HS-27A (cell line): ENCODE measurements around the gene C16orf46.
A peak's percentile ranks its signal among the peaks of the same experiment; 100 is the strongest.
"Not testable (repeated sequence)": the region's sequence is repeated elsewhere in the genome, so short reads cannot be mapped to it uniquely, and the experiment has no call there.

Source experiments
- DNase-seq: peaks from one replicate; pipeline ENCODE4 v3.0.0-alpha.2; 2012; ENCODE audit warnings: low read depth, missing footprints

The C16orf46 gene, protein sequence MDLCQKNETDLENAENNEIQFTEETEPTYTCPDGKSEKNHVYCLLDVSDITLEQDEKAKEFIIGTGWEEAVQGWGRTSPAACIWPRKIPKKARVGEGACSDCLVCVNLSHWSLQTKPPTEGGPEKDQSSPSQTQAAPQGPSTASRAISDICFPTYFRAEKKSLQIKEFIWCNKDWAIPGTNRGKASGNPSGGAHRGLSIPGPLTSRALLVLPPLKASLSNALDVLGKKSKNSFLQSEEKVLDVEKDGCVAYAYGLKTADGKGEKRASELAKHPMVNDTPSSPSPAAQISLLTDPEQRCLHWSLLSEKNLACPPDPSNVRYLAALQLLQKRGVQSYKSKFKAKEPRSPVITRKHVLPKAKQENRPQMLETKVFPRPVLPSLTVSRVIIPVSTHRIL

DNA sequence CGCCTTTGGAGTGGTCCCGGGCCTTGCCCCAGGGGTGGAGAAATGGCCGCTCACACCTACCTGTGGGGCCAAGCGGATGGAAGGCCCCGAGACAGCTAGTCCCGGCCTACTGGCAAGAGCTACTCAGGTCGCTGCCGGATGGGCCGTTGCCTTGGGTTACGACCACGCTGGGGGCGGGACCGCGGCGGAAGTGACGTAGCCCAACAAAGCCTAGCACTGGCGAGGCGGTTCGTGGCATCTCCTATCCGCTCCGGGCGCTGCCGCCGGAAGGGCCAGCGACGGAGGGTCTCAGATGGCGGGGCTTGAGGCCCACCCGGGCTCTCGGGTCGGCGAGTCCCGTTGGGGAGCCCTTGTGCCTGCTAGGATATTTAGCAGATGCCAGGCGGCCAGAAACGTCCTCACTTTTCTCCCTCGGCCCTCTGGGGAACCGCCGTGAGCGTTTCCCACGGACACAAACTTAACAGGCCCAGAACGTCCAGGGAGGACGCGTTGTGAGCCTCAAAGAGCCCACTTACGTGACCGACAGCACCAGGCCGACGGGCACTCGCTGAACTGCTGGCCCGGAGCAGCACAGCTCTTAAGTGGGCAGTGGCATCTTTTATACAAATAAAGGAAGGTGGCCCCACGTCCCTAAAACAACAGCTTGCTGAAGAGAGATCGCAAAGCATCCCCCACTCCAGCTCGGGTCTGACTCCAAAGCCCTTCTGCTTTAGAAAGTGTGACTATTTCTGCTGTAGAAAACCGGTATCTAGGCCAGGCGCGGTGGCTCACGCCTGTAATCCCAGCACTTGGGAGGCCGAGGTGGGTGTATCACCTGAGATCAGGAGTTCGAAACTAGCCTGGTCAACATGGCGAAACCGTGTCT lies at the start of gene C16orf46:
Gene C16orf46, minus strand, starts transcription at position 163 of the 865 bp plus-strand sequence. CDS start 13,283 bp downstream, outside the sequence.
- DNase-seq = peak; percentile 91

DNA sequence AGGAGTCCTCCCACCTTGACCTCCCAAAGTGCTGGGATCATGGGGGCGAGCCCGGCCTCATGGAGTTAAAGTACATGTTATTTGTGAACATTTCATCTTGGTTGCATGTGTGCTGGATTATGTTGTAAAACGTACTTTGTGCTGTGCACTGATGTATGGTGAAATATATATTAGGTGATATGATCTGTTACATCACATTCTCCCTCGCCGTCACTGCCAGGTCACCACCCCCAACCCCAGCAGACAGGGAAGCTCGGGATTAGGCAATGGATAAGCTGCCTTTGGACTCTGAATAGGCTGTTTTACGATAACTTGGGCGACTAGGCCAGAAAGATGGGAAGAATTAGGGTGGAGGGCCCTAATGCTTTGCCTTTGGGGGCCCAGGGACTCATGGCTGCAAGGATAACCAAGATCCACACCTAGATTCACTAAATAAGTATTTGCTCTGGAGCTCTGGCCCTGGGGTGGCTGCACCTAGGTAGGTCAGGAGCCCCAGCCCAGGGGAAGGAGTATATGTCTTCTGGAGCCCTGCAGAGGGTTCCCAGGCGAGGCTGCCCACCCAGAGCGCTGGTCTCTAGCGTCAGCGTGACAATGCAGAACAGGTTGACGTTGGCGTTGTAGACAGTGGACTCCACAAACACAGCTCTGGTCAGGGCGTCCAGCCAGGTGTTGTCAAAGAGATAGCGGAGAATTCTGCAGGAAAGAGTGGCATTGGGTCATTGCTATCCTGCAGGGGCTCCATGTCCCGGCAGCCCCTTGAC lies 46.2 kb upstream of the C16orf46 start:
- DNase-seq = no peak

DNA sequence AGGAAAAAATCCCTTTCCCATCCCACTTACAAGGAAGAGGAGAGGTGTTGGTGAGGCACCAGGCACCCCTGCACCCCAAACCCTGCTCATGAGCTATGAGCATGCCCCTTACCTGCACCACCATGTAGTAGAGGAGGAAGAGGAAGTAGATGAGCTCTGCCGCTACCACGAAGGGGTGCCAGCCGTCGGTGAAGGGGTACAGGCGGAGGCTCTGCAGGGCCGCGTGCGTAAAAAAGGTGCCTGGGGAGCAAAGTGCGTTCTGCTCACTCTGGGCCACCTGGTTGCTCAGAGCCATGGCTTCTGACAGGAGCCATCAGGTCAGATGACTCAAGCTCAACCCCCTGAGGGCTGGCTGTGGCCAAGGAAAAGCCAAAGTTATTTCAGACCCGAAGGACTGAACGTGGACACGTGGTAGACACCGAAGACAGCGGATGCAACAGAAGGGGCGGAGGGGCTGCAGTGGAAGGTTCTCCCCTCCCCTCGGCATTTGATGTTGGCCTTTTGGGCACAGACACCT lies 44.5 kb upstream of the C16orf46 start:
- no peak for DNase-seq

DNA sequence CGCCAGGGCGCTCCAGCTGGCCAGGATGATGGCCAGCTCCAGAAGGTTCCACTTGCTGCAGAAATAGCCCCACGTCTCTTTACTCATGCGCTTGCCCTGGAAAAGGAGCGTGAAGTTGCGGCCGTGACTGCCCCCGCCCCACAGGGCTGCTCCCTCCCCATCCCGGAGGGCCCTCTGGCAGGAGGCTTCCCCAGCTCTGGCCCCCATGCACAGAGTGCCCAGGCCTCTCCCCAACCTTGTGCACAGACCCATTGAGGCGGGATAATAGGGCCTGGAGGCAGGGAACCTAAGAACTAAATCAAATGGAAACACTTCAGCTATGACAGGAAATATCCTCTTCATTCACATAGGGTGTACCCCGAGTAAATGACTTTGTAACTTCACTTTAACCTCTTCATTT lies 40.4 kb upstream of the C16orf46 start:
- DNase-seq = no peak

DNA sequence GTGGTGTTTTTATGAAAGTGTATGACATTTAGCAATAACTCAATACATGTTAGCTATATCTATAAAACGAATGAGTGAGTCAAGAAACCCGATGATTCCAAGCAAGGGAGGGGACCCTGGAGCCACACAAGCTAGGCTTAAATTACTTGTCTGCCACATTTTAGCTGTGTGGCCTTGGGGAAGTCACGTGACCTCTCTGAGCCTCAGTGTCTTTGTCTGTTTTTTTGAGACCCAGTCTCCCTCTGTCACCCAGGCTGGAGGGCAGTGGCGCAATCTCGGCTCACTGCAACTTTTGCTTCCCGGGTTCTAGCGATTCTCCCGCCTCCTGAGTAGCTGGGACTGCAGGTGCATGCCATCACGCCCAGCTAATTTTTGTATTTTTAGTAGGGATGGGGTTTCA lies 39.2 kb upstream of the C16orf46 start:
- DNase-seq = no peak

DNA sequence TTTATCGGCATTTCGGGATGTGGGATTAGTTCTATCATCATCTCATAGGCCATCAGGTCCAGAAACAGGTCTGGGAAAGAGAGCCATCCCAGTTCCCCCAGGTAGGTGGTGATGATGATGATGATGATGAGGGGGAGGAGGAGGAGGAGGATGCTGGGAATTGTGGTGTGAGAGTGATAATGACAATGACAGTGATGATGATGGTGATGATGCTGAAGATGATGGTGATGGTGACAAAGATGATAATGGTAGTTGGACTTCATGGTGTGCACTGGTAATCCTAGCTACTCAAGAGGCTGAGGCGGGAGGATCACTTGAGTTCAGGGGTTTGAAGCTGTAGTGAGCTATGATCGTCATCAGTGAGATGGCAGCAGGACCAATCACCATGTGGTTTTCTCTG lies 35.4 kb upstream of the C16orf46 start:
- DNase-seq = no peak

DNA sequence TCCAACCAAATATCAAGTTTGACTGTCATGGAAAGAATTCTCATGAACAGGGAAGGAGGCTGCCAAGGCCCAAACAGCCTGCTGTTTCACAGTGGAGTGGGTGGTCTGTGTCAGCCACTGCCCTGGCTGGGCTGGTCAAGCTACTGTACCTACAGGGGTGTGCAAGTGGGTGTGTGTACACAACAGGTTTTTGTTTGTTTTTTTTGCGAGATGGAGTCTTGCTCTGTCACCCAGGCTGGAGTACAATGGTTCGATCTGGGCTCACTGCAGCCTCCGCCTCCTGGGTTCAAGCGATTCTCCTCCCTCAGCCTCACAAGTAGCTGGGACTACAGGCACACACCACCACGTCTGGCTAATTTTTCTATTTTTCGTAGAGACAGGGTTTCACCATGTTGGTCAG lies 32.2 kb upstream of the C16orf46 start:
- not testable (repeated sequence) for DNase-seq

DNA sequence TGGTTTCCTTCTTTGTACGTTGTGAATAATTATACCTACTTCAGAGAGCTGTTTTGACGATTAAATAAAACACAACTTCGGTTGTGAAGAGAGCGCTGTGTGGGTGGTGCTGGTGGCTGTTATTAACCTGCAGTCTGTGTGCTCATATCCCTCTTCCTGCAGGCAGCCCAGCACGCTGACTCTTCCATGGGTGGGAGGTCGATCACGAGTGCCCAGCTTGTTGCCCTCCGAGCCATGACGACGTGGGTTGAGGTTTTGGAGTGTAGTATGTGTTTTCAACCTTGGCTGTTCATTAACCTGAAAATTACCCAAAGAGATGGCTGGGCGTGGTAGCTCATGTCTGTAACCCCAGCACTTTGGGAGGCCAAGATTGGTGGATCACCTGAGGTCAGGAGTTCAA lies 30.5 kb upstream of the C16orf46 start:
- DNase-seq = no peak

DNA sequence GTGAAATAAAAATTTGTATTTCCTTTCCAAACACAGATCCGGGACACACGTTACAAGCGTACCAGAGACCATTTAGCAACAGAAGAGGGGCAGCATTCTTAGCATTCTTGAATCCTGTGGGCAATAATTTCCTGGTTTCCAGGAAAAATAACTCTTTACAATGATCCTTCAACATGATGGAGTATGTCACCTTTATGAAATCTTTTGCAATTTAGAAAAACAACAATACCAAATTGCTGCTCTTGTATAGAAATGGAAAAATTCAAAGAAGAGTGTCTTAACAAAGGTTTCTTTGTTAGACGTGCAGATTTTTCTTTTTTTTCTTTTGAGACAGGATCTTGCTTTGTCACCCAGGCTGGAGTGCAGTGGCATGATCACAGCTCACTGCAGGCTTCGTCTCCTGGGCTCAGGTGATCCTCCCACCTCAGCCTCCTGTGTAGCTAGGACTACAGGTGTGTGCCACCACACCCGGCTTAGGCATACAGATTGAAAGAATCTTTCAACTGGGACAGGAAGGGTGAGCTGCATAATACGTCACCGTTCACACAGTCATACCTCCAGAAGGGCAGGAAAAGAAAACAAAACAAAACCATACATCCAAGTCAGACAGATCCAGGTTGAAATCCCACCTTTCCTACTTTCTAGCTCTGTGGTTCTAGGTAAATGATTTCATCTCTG lies 29.9 kb upstream of the C16orf46 start:
- no peak for DNase-seq

DNA sequence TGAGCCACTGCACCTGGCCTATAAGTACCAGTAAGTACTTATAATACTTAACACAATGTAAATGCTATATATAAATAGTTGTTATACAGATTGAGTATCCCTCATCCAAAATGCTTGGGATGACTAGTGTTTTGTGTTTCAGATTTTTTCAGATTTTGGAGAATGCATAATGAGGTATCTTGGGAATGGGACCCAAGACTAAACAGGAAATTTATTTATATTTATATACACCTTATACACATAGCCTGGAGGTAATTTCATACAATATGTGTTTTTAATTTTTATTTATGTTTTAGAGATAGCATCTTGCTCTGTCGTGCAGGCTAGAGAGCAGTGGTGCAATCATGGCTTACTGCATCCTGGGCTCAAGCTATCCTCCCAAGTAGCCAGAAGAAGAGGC lies 28.9 kb upstream of the C16orf46 start:
- no peak for DNase-seq

DNA sequence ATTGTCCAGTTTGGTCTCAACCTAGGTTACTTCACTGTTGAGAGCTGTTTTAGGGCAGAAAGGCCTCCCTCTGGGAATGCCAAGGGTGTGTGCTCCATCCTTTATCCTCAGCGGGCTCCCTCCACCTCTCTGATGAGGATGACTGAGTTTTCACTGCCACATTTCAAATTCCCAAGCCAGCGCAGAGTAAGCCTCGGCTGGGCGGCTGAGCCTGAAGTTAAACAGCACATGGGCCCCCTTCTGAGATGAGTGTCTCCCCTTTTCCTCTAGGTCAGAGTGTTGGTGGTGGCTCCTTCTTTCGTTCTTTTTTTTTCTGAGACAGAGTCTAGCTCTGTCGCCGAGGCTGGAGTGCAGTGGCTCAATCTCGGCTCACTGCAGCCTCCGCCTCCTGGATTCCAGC lies 24.7 kb upstream of the C16orf46 start:
- no peak for DNase-seq

DNA sequence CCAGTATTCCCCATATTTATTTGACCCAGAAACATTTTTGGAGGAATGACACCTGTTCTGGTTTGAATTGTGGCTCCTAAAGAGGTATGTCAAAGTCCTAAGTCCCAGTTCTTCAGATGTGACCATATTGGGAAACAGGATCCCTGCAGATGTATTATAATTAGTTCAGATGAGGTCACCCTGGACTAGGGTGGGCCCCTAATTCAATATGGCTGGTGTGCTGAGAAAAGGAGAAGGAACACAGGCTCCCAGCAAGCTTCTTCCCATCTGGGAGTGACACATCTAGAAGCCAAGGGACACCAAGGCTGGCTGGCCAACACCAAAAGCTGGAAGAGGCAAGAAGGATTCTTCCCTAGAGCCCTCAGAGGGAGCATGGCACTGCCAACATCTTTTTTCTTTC lies 22.9 kb upstream of the C16orf46 start:
- DNase-seq = no peak

DNA sequence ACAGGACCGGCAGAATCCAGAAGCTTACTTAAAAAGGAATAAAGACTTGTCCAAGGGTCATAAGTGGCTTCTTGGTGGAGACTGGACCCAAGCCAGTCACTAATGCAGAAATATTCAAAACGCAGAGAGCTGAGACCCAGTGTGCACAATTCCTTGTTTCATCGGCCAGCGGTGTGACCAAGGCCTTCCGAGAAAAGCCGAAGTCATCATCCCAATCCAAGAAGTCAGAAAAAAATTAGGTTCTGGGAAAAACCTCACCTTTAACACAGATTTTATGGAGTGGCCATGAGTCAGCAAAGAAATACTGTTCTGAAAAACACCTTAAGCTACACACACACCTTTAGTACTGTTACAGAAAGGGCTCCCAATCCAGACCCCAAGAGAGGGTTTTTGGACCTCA lies 20.2 kb upstream of the C16orf46 start:
- DNase-seq = no peak

DNA sequence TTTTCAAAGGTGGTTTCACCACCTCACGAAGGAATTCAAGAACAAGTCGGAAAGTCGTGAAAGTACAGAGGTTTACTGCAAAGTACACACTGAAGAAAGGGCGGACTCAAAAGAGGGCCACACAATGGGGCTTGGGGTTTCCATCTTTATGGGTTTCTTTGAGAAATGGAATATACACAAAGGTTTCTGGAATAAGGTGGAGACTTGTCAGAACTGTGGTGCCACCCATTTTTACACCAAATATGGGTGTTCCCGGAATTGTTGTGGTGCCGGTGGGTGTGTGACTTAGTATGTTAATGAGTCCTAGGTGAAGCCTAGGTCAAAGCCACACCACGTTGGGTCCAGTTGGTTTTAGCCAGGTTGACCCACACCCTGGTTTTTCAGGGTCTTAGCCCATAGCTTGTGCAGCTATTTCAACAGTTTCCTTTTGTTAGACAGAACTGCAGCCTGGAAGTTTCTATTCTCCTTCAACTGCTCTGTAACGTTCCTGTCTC lies 19.7 kb upstream of the C16orf46 start:
- DNase-seq = no peak

DNA sequence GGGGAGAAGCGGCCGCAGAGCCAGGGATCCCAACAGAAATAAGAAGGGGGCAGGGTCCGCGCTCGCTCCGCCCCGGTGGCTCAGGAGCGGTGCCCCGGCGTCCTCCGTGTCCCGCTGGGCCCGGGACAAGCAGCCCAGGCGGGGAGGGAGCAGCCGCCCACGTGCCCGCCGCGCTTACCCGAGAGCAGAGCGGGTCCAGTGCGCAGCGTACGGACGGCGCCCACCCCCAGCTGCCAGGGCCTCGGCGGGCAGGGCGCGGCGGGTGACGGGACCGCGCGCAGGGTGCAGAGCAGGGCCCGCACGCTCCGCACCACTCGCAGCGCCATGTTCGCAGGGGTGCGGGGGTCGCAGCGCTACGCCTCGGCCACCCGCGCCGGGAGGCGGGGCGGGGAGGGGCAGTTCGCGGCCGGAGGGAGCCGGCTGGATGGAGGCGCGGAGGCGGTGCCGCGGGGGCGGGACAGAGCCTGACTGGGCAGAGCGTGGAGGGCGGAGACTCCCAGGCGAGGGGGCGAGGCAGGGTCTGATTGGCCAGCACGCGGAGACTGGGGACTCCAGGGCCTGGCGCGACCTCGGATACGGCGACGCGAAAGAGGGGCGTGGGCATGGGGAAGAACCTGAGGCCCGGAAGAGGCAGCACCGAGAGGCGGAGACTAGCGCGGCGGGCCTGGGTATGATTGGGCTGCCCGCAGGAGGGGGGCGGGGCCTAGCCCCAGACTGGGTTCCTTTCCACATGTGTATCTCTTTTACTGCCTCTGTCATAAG lies 19.1 kb upstream of the C16orf46 start, which contains the start of gene GCSH:
Gene GCSH, minus strand, starts transcription at position 443 of the 762 bp plus-strand sequence. Its CDS starts 117 bp downstream, at position 326.
- peak; percentile 95 for DNase-seq

DNA sequence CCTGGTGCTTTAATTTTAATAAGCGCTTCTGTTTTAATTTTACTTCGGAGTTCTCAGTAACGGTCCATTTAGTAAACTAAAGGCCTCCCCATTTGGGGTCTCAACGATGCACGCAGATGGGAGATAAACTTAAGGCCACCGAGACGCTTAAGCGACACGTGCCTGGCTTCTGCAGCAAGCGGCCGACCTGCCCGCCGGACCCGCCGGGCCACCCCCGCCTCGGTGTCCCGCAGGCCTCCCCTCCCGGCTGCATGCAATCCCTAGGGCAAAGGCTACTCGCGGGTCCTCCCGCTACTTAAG lies 18.6 kb upstream of the C16orf46 start:
- no peak for DNase-seq

DNA sequence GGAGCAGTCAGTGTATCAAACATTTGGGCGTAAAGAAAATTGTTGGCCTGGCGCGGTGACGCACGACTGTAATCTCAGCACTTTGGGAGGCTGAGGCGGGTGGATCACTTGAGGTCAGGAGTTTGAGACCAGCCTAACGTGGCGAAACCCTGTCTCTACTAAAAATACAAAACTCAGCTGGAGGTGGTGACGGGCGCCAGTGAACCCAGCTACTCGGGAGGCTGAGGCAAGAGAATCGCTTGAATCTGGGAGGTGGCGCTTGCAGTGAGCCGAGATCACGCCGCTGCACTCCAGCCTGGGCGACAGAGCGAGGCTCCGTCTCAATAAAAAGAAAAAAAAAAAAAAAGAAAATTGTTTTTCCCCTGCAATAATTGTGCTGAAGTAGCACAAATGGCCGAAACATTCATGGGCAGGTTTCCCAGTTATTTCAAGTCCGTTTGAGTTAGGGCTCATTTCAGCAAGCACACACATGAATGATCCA lies 17.8 kb upstream of the C16orf46 start:
- DNase-seq = no peak

DNA sequence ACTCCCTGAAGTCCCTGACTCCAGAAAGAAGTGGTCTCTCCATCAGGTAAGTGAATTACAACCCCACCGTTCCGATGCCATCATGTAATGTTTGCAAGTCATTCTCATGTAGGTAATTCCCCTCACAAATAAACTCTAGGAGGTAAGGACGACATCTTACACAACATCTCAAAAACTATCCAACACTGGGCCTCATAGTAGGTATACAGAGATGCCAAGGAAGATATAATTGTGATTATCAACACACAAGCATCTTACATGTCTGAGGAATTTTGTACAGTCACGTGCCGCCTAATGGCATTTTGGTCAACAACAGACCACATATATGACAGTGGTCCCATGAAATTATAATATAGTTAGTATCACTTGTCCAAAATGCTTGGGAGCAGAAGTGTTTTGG lies 11.8 kb upstream of the C16orf46 start:
- no peak for DNase-seq

DNA sequence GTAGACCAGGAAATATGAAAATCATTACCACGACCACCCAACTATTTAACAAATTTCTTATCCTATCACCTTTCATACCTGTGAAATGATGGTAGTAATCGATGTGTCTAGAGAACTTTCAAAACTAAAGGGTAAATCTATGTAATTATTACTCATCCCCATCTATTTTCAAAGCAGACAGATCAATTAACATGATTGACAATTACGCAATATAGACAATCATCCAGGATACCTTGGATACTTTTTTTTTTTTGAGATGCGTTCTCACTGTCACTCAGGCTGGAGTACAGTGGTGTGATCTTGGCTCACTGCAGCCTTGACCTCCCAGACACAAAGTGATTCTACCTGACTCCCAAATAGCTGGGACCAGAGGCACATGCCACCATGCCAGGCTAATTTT lies 4.0 kb upstream of the C16orf46 start:
- DNase-seq = no peak

DNA sequence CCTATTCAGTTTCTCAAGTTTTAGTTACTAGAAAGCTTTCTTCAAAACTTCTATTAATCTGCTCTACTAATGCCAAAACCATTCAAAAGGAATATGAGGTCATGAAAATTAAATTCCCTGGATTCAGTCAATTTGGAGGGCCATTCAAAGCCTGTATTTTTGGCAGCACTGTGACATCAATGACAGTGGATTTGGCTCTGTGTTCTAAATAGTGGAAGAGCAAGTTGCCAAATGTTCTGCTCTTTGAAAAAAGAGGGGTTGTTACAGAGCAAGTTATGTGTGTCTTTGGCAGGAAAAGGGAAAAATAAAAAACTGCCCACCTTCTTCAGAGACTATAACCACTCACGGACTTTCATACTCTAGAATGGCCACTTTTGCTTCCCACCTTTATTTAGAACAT lies 3.2 kb upstream of the C16orf46 start:
- DNase-seq = no peak
